Stomach (tissue), 9 donors: Measurements from ENCODE around the gene SECISBP2L. TPM values are rescaled to one million over a fixed set of nuclear protein-coding genes. Genes with fewer than 3 reads are reported as not detected.

Experiments
- DNase-seq, 2 donors: peaks; one replicate each; pipeline versions ENCODE4 v3.0.0 to v3.0.0-alpha.2; 2013 to 2019
- H3K27ac ChIP-seq, 5 donors: fragments of 200-600 bp in 4 of 5; sonication (generic) in 4 of 5; one replicate each; pipeline ENCODE4 v1.5.1; 2013 to 2019; ENCODE audit warnings: mild to moderate bottlenecking in 1 of 5, moderate library complexity in 1 of 5
- H3K27me3 ChIP-seq, 3 donors: fragments of 200-600 bp; sonication (generic); one replicate each; pipeline ENCODE4 v1.5.1; 2017 to 2019; ENCODE audit warnings: mixed run types in 1 of 3
- H3K36me3 ChIP-seq, 4 donors: fragments of 200-600 bp; sonication (generic); 1 replicate in 3 of 4; 2 replicates in 1 of 4; pipeline ENCODE4 v1.5.1; 2016 to 2019
- H3K4me1 ChIP-seq, 4 donors: fragments of 200-600 bp; sonication (generic); one replicate each; pipeline ENCODE4 v1.5.1; 2016 to 2019
- H3K4me3 ChIP-seq, 4 donors: fragments of 200-600 bp; sonication (generic) in 3 of 4; one replicate each; pipeline ENCODE4 v1.5.1; 2016 to 2019; ENCODE audit warnings: mild to moderate bottlenecking in 1 of 4
- H3K9me3 ChIP-seq, 4 donors: fragments of 200-600 bp; sonication (generic); one replicate each; pipeline ENCODE4 v1.5.1; 2016 to 2019
- CTCF ChIP-seq, 7 experiments: fragments of 450-650 bp in 4 of 7; fragments of 200-600 bp in 3 of 7; sonication (generic) in 3 of 7; IDR thresholded peaks; one replicate each; pipeline ENCODE4 v1.5.1; 2016 to 2019; ENCODE audit warnings: antibody characterized with exemption in 7 of 7, control low read depth in 2 of 7, mild to moderate bottlenecking in 1 of 7
- EP300 ChIP-seq: sonication (generic); formaldehyde crosslinking; IDR thresholded peaks from one replicate; pipeline ENCODE4 v1.6.1; 2017; ENCODE audit warnings: antibody characterized with exemption
- POLR2A ChIP-seq, 4 donors: fragments of 450-650 bp; IDR thresholded peaks; one replicate each; pipeline ENCODE4 v1.6.1; 2016; ENCODE audit warnings: antibody characterized with exemption in 4 of 4, control low read depth in 2 of 4, mild to moderate bottlenecking in 1 of 4, moderate library complexity in 1 of 4
- POLR2AphosphoS5 ChIP-seq, 3 donors: sonication (generic); formaldehyde crosslinking; IDR thresholded peaks; one replicate each; pipeline ENCODE4 v1.6.1; 2016; ENCODE audit warnings: antibody characterized with exemption in 3 of 3
- WGBS, 5 donors: extraction: QIAGEN DNeasy Blood & Tissue Kit in 3 of 5; methylation state at CpG; one replicate each; pipeline versions ENCODE4 v1.1.5 to v1.1.7; 2013 to 2018; 5-methylcytosine and 5-hydroxymethylcytosine counted together
- intact Hi-C: fragments of 100-400 bp; cut with DNase I; formaldehyde crosslinking; loops from one replicate; pipeline ENCODE4 v1.15.1; 2023; ENCODE audit warnings: low total_unique reads
- polyA plus RNA-seq, 3 donors: library from polyadenylated mRNA; stranded (reverse); fragments of 200-250 nt; gene quantifications; one replicate each; pipeline ENCODE4 v1.2.3, GENCODE V29; 2013
- small RNA-seq, 4 donors: library from RNA; depleted of rRNA; stranded (forward); fragments of <200 nt; gene quantifications; one replicate each; pipeline ENCODE3, GENCODE V24; 2016
- total RNA-seq, 5 donors: library from RNA; depleted of rRNA; stranded (reverse); fragments of >200 nt; gene quantifications; one replicate each; pipeline versions ENCODE4 v1.1.0 to v1.2.3, GENCODE V29; 2014 to 2016
- donor health status: healthy with polysubstance abuse.
- donor health status: Bipolar disorder and iron deficiency.
- donor health status: healthy.

SECISBP2L gene
- total and polyA plus RNA-seq, 8 donors, result 6.4 to 113 (median 25.4) TPM

GRCh38 chr15:48941904-48942303, 104.3 kb downstream of the SECISBP2L start:
- intact Hi-C loops, result no loop called here

GRCh38 chr15:48940508-48940907, 105.7 kb downstream of the SECISBP2L start:
- Histone ChIP-seq H3K9me3 (no peaks in the 10 kb centered on the region), H3K27me3 (no peaks in the 10 kb centered on the region), H3K4me3 (no peak overlapping the region), H3K4me1 (no peaks in the 10 kb centered on the region), H3K36me3 (no peaks in the 10 kb centered on the region), H3K27ac (no peak overlapping the region)
- TF ChIP-seq POLR2A (IDR thresholded peaks at IDR 0.05) (no peak), EP300 (no peak), CTCF (IDR thresholded peaks at IDR 0.05) (no peak), POLR2AphosphoS5 (IDR thresholded peaks at IDR 0.05) (no peak)
- DNase-seq, result no peak
- 63 to 75% (median 71%) methylated on average over 6 of the region's 6 CpGs for WGBS, 5 donors
- intact Hi-C loops, result no loop called here

More at GRCh38 chr15:48941904-48942303, 104.3 kb downstream of the SECISBP2L start:
- WGBS, 5 donors, result 73 to 83% (median 80%) methylated on average over 5 of the region's 5 CpGs
- Histone ChIP-seq H3K4me3 (no peak overlapping the region), H3K27ac (no peak overlapping the region), H3K4me1 (no peaks in the 10 kb centered on the region), H3K36me3 (no peaks in the 10 kb centered on the region), H3K9me3 (no peaks in the 10 kb centered on the region), H3K27me3 (no peaks in the 10 kb centered on the region)
- DNase-seq, result no peak
- TF ChIP-seq CTCF (IDR thresholded peaks at IDR 0.05) (no peak), EP300 (no peak), POLR2AphosphoS5 (IDR thresholded peaks at IDR 0.05) (no peak), POLR2A (IDR thresholded peaks at IDR 0.05) (no peak)

GRCh38 chr15:48939648-48940047, 106.6 kb downstream of the SECISBP2L start:
- WGBS, 5 donors, result 81 to 94% (median 92%) methylated on average over 4 of the region's 4 CpGs
- no peak for TF ChIP-seq EP300
- no peak for TF ChIP-seq CTCF (IDR thresholded peaks at IDR 0.05)
- TF ChIP-seq POLR2A (IDR thresholded peaks at IDR 0.05), result no peak
- no peak for TF ChIP-seq POLR2AphosphoS5 (IDR thresholded peaks at IDR 0.05)
- H3K4me1 ChIP-seq, result no peaks in the 10 kb centered on the region
- no peak overlapping the region for H3K27ac ChIP-seq
- DNase-seq, result no peak
- no peaks in the 10 kb centered on the region for H3K36me3 ChIP-seq
- no peaks in the 10 kb centered on the region for H3K27me3 ChIP-seq
- no peaks in the 10 kb centered on the region for H3K9me3 ChIP-seq
- H3K4me3 ChIP-seq, result no peak overlapping the region
- intact Hi-C loops, result no loop called here

Small RNA genes within 50 kb of the gene (small RNA-seq; reads per million reads assigned to genes)
- gene RF00019, result 0 reads per million in 4 donors

Other genes with a start within 250 kb of the SECISBP2L start
- 10 to 100 TPM in 4 of 5 donors, 1 to 10 TPM in 1; 9.8 to 36.2 (median 10.6) TPM for gene CEP152, start 235.4 kb downstream of the SECISBP2L start, total RNA-seq
- gene CEP152, start 235.4 kb downstream of the SECISBP2L start, polyA plus RNA-seq, result 1 to 10 TPM in 1 of 3 donors, under 1 TPM in 2; 0.61 to 1.8 (median 0.62) TPM
- gene EID1, start 168.3 kb downstream of the SECISBP2L start, total RNA-seq, result 100 to 1,000 TPM in 3 of 5 donors, 10 to 100 TPM in 2; 63.6 to 455 (median 101) TPM
- 100 to 1,000 TPM in 2 of 3 donors, 10 to 100 TPM in 1; 91.2 to 158 (median 126) TPM for gene EID1, start 168.3 kb downstream of the SECISBP2L start, polyA plus RNA-seq
- gene SHC4, start 82.5 kb downstream of the SECISBP2L start, total RNA-seq, result 1 to 10 TPM in 2 of 5 donors, under 1 TPM in 1, not detected in 2; 0.43 to 4.4 (median 1.8) TPM
- gene SHC4, start 82.5 kb downstream of the SECISBP2L start, polyA plus RNA-seq, result under 1 TPM; 0.25 to 0.48 (median 0.46) TPM
- 100 to 1,000 TPM in 2 of 5 donors, 10 to 100 TPM in 2, 1 to 10 TPM in 1; 4.3 to 134 (median 64.8) TPM for gene COPS2, start 109.2 kb upstream of the SECISBP2L start, total RNA-seq
- gene COPS2, start 109.2 kb upstream of the SECISBP2L start, polyA plus RNA-seq, result 10 to 100 TPM; 39.1 to 68.1 (median 40.3) TPM
- gene GALK2, start 123.8 kb upstream of the SECISBP2L start, total RNA-seq, result 100 to 1,000 TPM in 1 of 5 donors, 10 to 100 TPM in 4; 14.5 to 149 (median 56.6) TPM
- gene GALK2, start 123.8 kb upstream of the SECISBP2L start, polyA plus RNA-seq, result 10 to 100 TPM in 2 of 3 donors, 1 to 10 TPM in 1; 9.6 to 23.4 (median 16.7) TPM